Epithelial cell of proximal tubule (primary cell): ENCODE data around the gene SF3A2. TPM values are rescaled to one million over a fixed set of nuclear protein-coding genes. Genes with fewer than 3 reads are reported as not detected.
A peak's percentile ranks its signal among the peaks of the same experiment; 100 is the strongest.

Source experiments
- DNase-seq: peaks from one replicate; pipeline ENCODE4 v3.0.0-alpha.2; 2011; ENCODE audit warnings: low read depth
- H3K4me3 ChIP-seq: 2 replicates; pipeline ENCODE4 v1.5.1; 2011; ENCODE audit warnings: low read depth, mild to moderate bottlenecking, low read length
- CTCF ChIP-seq: conservative IDR thresholded peaks from 2 replicates; pipeline ENCODE4 v1.5.1; 2012; ENCODE audit warnings: low read depth, mild to moderate bottlenecking, low read length
- total RNA-seq: library from RNA; depleted of rRNA; stranded (reverse); fragments of >200 nt; gene quantifications from 2 replicates; pipeline ENCODE4 v1.2.3, GENCODE V29; 2015

Gene SF3A2
- total RNA-seq, 1 donor from 2014 or later, result 51.7 TPM

- no peak for TF ChIP-seq CTCF
- DNase-seq, result no peak
- H3K4me3 ChIP-seq, result peak overlapping the region; percentile 94
These were observed 1.1 kb upstream of the SF3A2 start for GRCh38 chr19:2235381-2236063.

GRCh38 chr19:2236064-2236313 lies 635 bp upstream of the SF3A2 start:
- DNase-seq, result no peak

GRCh38 chr19:2237051-2237868 lies 636 bp downstream of the SF3A2 start:
- TF ChIP-seq CTCF, result no peak
- no peak for DNase-seq

More at GRCh38 chr19:2236064-2236313, 635 bp upstream of the SF3A2 start:
- TF ChIP-seq CTCF, result no peak
- peak overlapping the region; percentile 94 for H3K4me3 ChIP-seq

GRCh38 chr19:2237869-2238153 lies 1.2 kb downstream of the SF3A2 start:
- no peak for TF ChIP-seq CTCF
- peak overlapping the region; percentile 94 for H3K4me3 ChIP-seq
- no peak for DNase-seq

More at GRCh38 chr19:2237051-2237868, 636 bp downstream of the SF3A2 start:
- peak overlapping the region; percentile 94 for H3K4me3 ChIP-seq

GRCh38 chr19:2239173-2239572 lies 2.5 kb downstream of the SF3A2 start:
- peak overlapping the region; percentile 58 for H3K4me3 ChIP-seq
- no peak for DNase-seq
- no peak for TF ChIP-seq CTCF

- no peak for DNase-seq
- TF ChIP-seq CTCF, result no peak
- H3K4me3 ChIP-seq, result peak overlapping the region; percentile 58
These were observed 3.4 kb downstream of the SF3A2 start for GRCh38 chr19:2239771-2240770.
